Measurements from ENCODE around the gene P2RY12.

Gene P2RY12

GRCh38 chr3:151384741-151385174, at the start of gene P2RY12:
Gene P2RY12, minus strand, starts transcription at chr3:151384753. Its CDS starts 45,908 bp downstream, at chr3:151338845.
- DNase-seq (ENCODE audit: extremely low spot score, insufficient read length, low read depth): no peak
- peak; percentile 93 for FAIRE-seq

- no peak for FAIRE-seq
- no peak for DNase-seq (ENCODE audit: extremely low spot score, insufficient read length, low read depth)
These were observed 48.2 kb upstream of the P2RY12 start for GRCh38 chr3:151432616-151433372.

- DNase-seq (ENCODE audit: extremely low spot score, insufficient read length, low read depth): no peak
These were observed 47.4 kb upstream of the P2RY12 start for GRCh38 chr3:151431940-151432339.

GRCh38 chr3:151430821-151431484, 46.4 kb upstream of the P2RY12 start:
- no peak for DNase-seq (ENCODE audit: extremely low spot score, insufficient read length, low read depth)
- FAIRE-seq: no peak

More at GRCh38 chr3:151431940-151432339, 47.4 kb upstream of the P2RY12 start:
- FAIRE-seq: no peak

- DNase-seq (ENCODE audit: extremely low spot score, insufficient read length, low read depth): no peak
- FAIRE-seq: no peak
These were observed 43.8 kb upstream of the P2RY12 start for GRCh38 chr3:151428386-151428785.

- FAIRE-seq: peak; percentile 48
- DNase-seq (ENCODE audit: extremely low spot score, insufficient read length, low read depth): no peak
These were observed 41.7 kb upstream of the P2RY12 start for GRCh38 chr3:151426341-151426657.

- FAIRE-seq (peak; percentile 29), DNase-seq (ENCODE audit: extremely low spot score, insufficient read length, low read depth) (no peak)
These were observed 41.2 kb upstream of the P2RY12 start for GRCh38 chr3:151425627-151426340.

- no peak for FAIRE-seq
- no peak for DNase-seq (ENCODE audit: extremely low spot score, insufficient read length, low read depth)
These were observed 38.5 kb upstream of the P2RY12 start for GRCh38 chr3:151423091-151423490.

GRCh38 chr3:151421938-151422337, 37.4 kb upstream of the P2RY12 start:
- DNase-seq (ENCODE audit: extremely low spot score, insufficient read length, low read depth): no peak
- FAIRE-seq: no peak

- FAIRE-seq: no peak
- DNase-seq (ENCODE audit: extremely low spot score, insufficient read length, low read depth): no peak
These were observed 35.3 kb upstream of the P2RY12 start for GRCh38 chr3:151419806-151420205.

- DNase-seq (ENCODE audit: extremely low spot score, insufficient read length, low read depth): no peak
- FAIRE-seq: no peak
These were observed 30.7 kb upstream of the P2RY12 start for GRCh38 chr3:151415289-151415688.

GRCh38 chr3:151412989-151413388, 28.4 kb upstream of the P2RY12 start:
- DNase-seq (ENCODE audit: extremely low spot score, insufficient read length, low read depth) (no peak), FAIRE-seq (no peak)

- FAIRE-seq: no peak
- DNase-seq (ENCODE audit: extremely low spot score, insufficient read length, low read depth): no peak
These were observed 26.5 kb upstream of the P2RY12 start for GRCh38 chr3:151410891-151411559.

- DNase-seq (ENCODE audit: extremely low spot score, insufficient read length, low read depth) (no peak), FAIRE-seq (no peak)
These were observed 23.4 kb upstream of the P2RY12 start for GRCh38 chr3:151407928-151408327.

- FAIRE-seq (peak; percentile 29), DNase-seq (ENCODE audit: extremely low spot score, insufficient read length, low read depth) (no peak)
These were observed 19.8 kb upstream of the P2RY12 start for GRCh38 chr3:151404316-151404715.

GRCh38 chr3:151403246-151403645, 18.7 kb upstream of the P2RY12 start:
- DNase-seq (ENCODE audit: extremely low spot score, insufficient read length, low read depth) (no peak), FAIRE-seq (no peak)

GRCh38 chr3:151402349-151402748, 17.8 kb upstream of the P2RY12 start:
- no peak for DNase-seq (ENCODE audit: extremely low spot score, insufficient read length, low read depth)
- no peak for FAIRE-seq

- FAIRE-seq: no peak
These were observed 15.8 kb upstream of the P2RY12 start for GRCh38 chr3:151400341-151400740.

GRCh38 chr3:151398895-151399294, 14.3 kb upstream of the P2RY12 start:
- FAIRE-seq: no peak

More at GRCh38 chr3:151400341-151400740, 15.8 kb upstream of the P2RY12 start:
- no peak for DNase-seq (ENCODE audit: extremely low spot score, insufficient read length, low read depth)

GRCh38 chr3:151395806-151396205, 11.3 kb upstream of the P2RY12 start:
- FAIRE-seq (no peak), DNase-seq (ENCODE audit: extremely low spot score, insufficient read length, low read depth) (no peak)

More at GRCh38 chr3:151398895-151399294, 14.3 kb upstream of the P2RY12 start:
- no peak for DNase-seq (ENCODE audit: extremely low spot score, insufficient read length, low read depth)
